Uterus (tissue), 2 donors: ENCODE results near the gene TRIM66.

Experiments used
- CTCF ChIP-seq, 4 experiments: fragments of 200-600 bp in 2 of 4; fragments of 450-650 bp in 2 of 4; sonication (generic) in 2 of 4; IDR thresholded peaks; one replicate each; pipeline ENCODE4 v1.5.1; 2016 to 2019; ENCODE audit warnings: antibody characterized with exemption in 4 of 4, mild to moderate bottlenecking in 2 of 4, moderate library complexity in 1 of 4
- POLR2A ChIP-seq, 2 donors: fragments of 450-650 bp; IDR thresholded peaks; one replicate each; pipeline ENCODE4 v1.6.1; 2016; ENCODE audit warnings: antibody characterized with exemption in 2 of 2, mild to moderate bottlenecking in 1 of 2, moderate library complexity in 1 of 2

DNA sequence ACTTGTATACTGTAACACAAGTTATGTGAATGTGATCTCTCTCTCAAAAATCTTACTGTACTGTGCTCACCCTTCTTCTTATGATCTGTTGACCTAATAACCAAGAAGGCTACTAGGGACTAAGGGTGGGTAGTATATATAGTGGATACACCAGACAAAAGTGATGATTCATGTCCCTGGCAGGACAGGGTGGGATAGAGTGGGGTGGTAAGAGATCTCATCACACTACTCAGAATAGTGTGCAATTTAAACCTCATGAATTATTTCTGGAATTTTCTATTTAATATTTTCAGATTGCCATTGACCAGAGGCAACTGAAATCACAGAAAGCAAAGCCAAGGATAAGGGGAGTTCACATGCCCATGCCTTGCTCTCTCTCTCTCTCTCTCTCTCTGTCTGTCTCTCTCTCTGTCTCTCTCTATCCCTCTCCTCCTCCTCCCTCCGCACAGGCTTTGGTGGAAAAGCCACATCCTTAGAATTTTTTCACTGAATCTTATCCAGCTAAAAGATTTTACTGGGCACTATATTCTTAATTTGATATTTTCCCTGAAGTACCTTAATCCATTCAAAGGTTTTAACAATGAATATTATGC, 76.4 kb downstream of the TRIM66 start:
- TF ChIP-seq CTCF (IDR thresholded peaks at IDR 0.05) (no peak), POLR2A (IDR thresholded peaks at IDR 0.05) (no peak)
